ENCODE measurements around the gene ZBTB39. TPM values are rescaled to one million over a fixed set of nuclear protein-coding genes. Genes with fewer than 3 reads are reported as not detected.

The ZBTB39 gene
- total RNA-seq, 1 experiment from 2014 or later, result 3.6 TPM

- ChIA-PET POLR2A (ENCODE audit: unreplicated experiment) (no interaction called here), CTCF (no interaction called here)
- intact Hi-C loops (cut with micrococcal nuclease), result no loop called here
- DNase-seq (no peak), ATAC-seq (no peak)
- Histone ChIP-seq H3K27me3 (ENCODE audit: low read length) (peaks cover 28% of the 10 kb centered on the region), H3K27ac (ENCODE audit: low read length) (no peak overlapping the region), H3K9ac (ENCODE audit: low read length) (no peak overlapping the region), H3K9me2 (replicated peaks; ENCODE audit: low read length) (no peaks in the 10 kb centered on the region), H3K4me3 (ENCODE audit: low read length) (no peak overlapping the region), H3K9me3 (ENCODE audit: low read length) (no peaks in the 10 kb centered on the region), H3K79me2 (ENCODE audit: low read length) (no peaks in the 10 kb centered on the region), H2AFZ (ENCODE audit: low read length) (no peak overlapping the region), H3K4me2 (ENCODE audit: low read length) (no peak overlapping the region), H3K4me1 (ENCODE audit: insufficient read depth, low read length) (peaks cover 6% of the 10 kb centered on the region; the same call in 1 of the 2 replicates), H4K20me1 (ENCODE audit: low read length) (no peaks in the 10 kb centered on the region), H3F3A (ENCODE audit: low read length, unreplicated experiment) (no peaks in the 10 kb centered on the region), H3K36me3 (ENCODE audit: low read depth, low read length) (no peaks in the 10 kb centered on the region)
- BruUV-seq (replicated peaks), result no TSS peak
- TF ChIP-seq EZH2phosphoT487 (IDR thresholded peaks at IDR 0.05; ENCODE audit: borderline replicate concordance, low read length) (no peak), EZH2 (IDR thresholded peaks at IDR 0.05; ENCODE audit: low read length, unreplicated experiment) (no peak), CTCF (conservative IDR thresholded peaks at IDR 0.05; ENCODE audit: low read depth, low read length) (no peak)
Observed at GRCh38 chr12:57037264-57037663, 30.9 kb upstream of the ZBTB39 start.

GRCh38 chr12:57033431-57033830 lies 27.1 kb upstream of the ZBTB39 start:
- H4K20me1 ChIP-seq (ENCODE audit: low read length), result no peaks in the 10 kb centered on the region
- no peak overlapping the region for H3K4me2 ChIP-seq (ENCODE audit: low read length)
- H3F3A ChIP-seq (ENCODE audit: low read length, unreplicated experiment), result no peaks in the 10 kb centered on the region
- H3K36me3 ChIP-seq (ENCODE audit: low read depth, low read length), result no peaks in the 10 kb centered on the region
- intact Hi-C loops (cut with micrococcal nuclease), result no loop called here
- H3K27me3 ChIP-seq (ENCODE audit: low read length), result peaks cover 1% of the 10 kb centered on the region; the same call in 1 of the 2 replicates
- no TSS peak for BruUV-seq (replicated peaks)
- no peaks in the 10 kb centered on the region for H3K9me3 ChIP-seq (ENCODE audit: low read length)
- no peak overlapping the region for H3K27ac ChIP-seq (ENCODE audit: low read length)
- peak; percentile 60 for DNase-seq
- peaks cover 6% of the 10 kb centered on the region; the same call in 1 of the 2 replicates for H3K4me1 ChIP-seq (ENCODE audit: insufficient read depth, low read length)
- no peak overlapping the region for H3K9ac ChIP-seq (ENCODE audit: low read length)
- no peaks in the 10 kb centered on the region for H3K9me2 ChIP-seq (replicated peaks; ENCODE audit: low read length)
- no peaks in the 10 kb centered on the region for H3K79me2 ChIP-seq (ENCODE audit: low read length)
- H2AFZ ChIP-seq (ENCODE audit: low read length), result no peak overlapping the region
- peak; percentile 73 for ATAC-seq
- POLR2A ChIA-PET (ENCODE audit: unreplicated experiment), result no interaction called here
- CTCF ChIA-PET, result interaction anchor here (0.6 kb wide), 1 partner anchor 15 kb away, joined by 3 read pairs; no protein-coding TSS in a partner anchor
- no peak overlapping the region for H3K4me3 ChIP-seq (ENCODE audit: low read length)
- TF ChIP-seq CTCF (conservative IDR thresholded peaks at IDR 0.05; ENCODE audit: low read depth, low read length) (no peak), EZH2phosphoT487 (IDR thresholded peaks at IDR 0.05; ENCODE audit: borderline replicate concordance, low read length) (no peak), EZH2 (IDR thresholded peaks at IDR 0.05; ENCODE audit: low read length, unreplicated experiment) (no peak)

GRCh38 chr12:57031789-57032188 lies 25.4 kb upstream of the ZBTB39 start:
- no peak overlapping the region for H3K4me2 ChIP-seq (ENCODE audit: low read length)
- no peaks in the 10 kb centered on the region for H3F3A ChIP-seq (ENCODE audit: low read length, unreplicated experiment)
- no peaks in the 10 kb centered on the region for H3K36me3 ChIP-seq (ENCODE audit: low read depth, low read length)
- no peaks in the 10 kb centered on the region for H3K9me3 ChIP-seq (ENCODE audit: low read length)
- no peak overlapping the region for H3K9ac ChIP-seq (ENCODE audit: low read length)
- ATAC-seq (no peak), DNase-seq (no peak)
- H3K4me3 ChIP-seq (ENCODE audit: low read length), result no peak overlapping the region
- no peak overlapping the region for H2AFZ ChIP-seq (ENCODE audit: low read length)
- H3K27me3 ChIP-seq (ENCODE audit: low read length), result peaks cover 12% of the 10 kb centered on the region
- H3K9me2 ChIP-seq (replicated peaks; ENCODE audit: low read length), result no peaks in the 10 kb centered on the region
- intact Hi-C loops (cut with micrococcal nuclease), result no loop called here
- no TSS peak for BruUV-seq (replicated peaks)
- POLR2A ChIA-PET (ENCODE audit: unreplicated experiment), result interaction anchor here (0.7 kb wide), 1 partner anchor 24 kb away, joined by 3 read pairs; no protein-coding TSS in a partner anchor
- no peaks in the 10 kb centered on the region for H3K79me2 ChIP-seq (ENCODE audit: low read length)
- peaks cover 6% of the 10 kb centered on the region; the same call in 1 of the 2 replicates for H3K4me1 ChIP-seq (ENCODE audit: insufficient read depth, low read length)
- no peak overlapping the region for H3K27ac ChIP-seq (ENCODE audit: low read length)
- TF ChIP-seq EZH2phosphoT487 (IDR thresholded peaks at IDR 0.05; ENCODE audit: borderline replicate concordance, low read length), result no peak
- TF ChIP-seq EZH2 (IDR thresholded peaks at IDR 0.05; ENCODE audit: low read length, unreplicated experiment), result no peak
- TF ChIP-seq CTCF (conservative IDR thresholded peaks at IDR 0.05; ENCODE audit: low read depth, low read length), result no peak
- no peaks in the 10 kb centered on the region for H4K20me1 ChIP-seq (ENCODE audit: low read length)
- CTCF ChIA-PET, result no interaction called here
